WI38 (cell line): ENCODE data around the gene INHBE.

Experiments used
- H3K4me3 ChIP-seq: 2 replicates; pipeline ENCODE4 v1.5.1; 2011; ENCODE audit warnings: low read depth, mild to moderate bottlenecking, control low read depth, low read length
- CTCF ChIP-seq: IDR thresholded peaks from 2 replicates; pipeline ENCODE4 v1.5.1; 2012; ENCODE audit warnings: low read depth, mild to moderate bottlenecking, control low read depth, low read length

The INHBE gene

GRCh38 chr12:57462251-57462911 is 7.3 kb downstream of the INHBE start:
- TF ChIP-seq CTCF, result peak; percentile 91
- peak overlapping the region; percentile 55 for H3K4me3 ChIP-seq

GRCh38 chr12:57462912-57463253 is 7.8 kb downstream of the INHBE start:
- TF ChIP-seq CTCF, result no peak
- no peak overlapping the region for H3K4me3 ChIP-seq

- H3K4me3 ChIP-seq, result no peak overlapping the region
- TF ChIP-seq CTCF, result no peak
Observed at GRCh38 chr12:57464569-57464968, 9.5 kb downstream of the INHBE start.

- no peak overlapping the region for H3K4me3 ChIP-seq
- no peak for TF ChIP-seq CTCF
Observed at GRCh38 chr12:57465030-57465746, 10.1 kb downstream of the INHBE start.

- H3K4me3 ChIP-seq, result no peak overlapping the region
- TF ChIP-seq CTCF, result no peak
Observed at GRCh38 chr12:57465747-57466505, 10.8 kb downstream of the INHBE start.

- no peak for TF ChIP-seq CTCF
Observed at GRCh38 chr12:57467212-57467874, 12.2 kb downstream of the INHBE start.

More at GRCh38 chr12:57467212-57467874, 12.2 kb downstream of the INHBE start:
- H3K4me3 ChIP-seq, result no peak overlapping the region
